HG03139 (cell line): ENCODE results near the gene TMEM183A.
"Not testable (repeated sequence)": the region's sequence is repeated elsewhere in the genome, so short reads cannot be mapped to it uniquely, and the experiment has no call there.

ENCODE experiments used
- ATAC-seq: cut with Tn5 transposase; IDR thresholded peaks from one replicate; pipeline ENCODE4 v1.9.1; 2021; ENCODE audit not compliant: unreplicated experiment

TMEM183A gene

GRCh38 chr1:202986120-202986519 is 21.1 kb upstream of the TMEM183A start:
- ATAC-seq = not testable (repeated sequence)

GRCh38 chr1:202987255-202987654 is 19.9 kb upstream of the TMEM183A start:
- no peak for ATAC-seq

GRCh38 chr1:202987922-202988583 is 19.1 kb upstream of the TMEM183A start:
- ATAC-seq = no peak

GRCh38 chr1:202989879-202990278 is 17.3 kb upstream of the TMEM183A start:
- no peak for ATAC-seq

GRCh38 chr1:202991112-202991511 is 16.1 kb upstream of the TMEM183A start:
- ATAC-seq = no peak

GRCh38 chr1:202994756-202995155 is 12.4 kb upstream of the TMEM183A start:
- no peak for ATAC-seq

- ATAC-seq = no peak
Measured at GRCh38 chr1:202998836-202999750, 8.1 kb upstream of the TMEM183A start.

- ATAC-seq = no peak
Measured at GRCh38 chr1:203000217-203000944, 6.8 kb upstream of the TMEM183A start.

GRCh38 chr1:203001986-203002385 is 5.2 kb upstream of the TMEM183A start:
- no peak for ATAC-seq

GRCh38 chr1:203002951-203003350 is 4.2 kb upstream of the TMEM183A start:
- no peak for ATAC-seq

- ATAC-seq = not testable (repeated sequence)
Measured at GRCh38 chr1:203005395-203006142, 1.6 kb upstream of the TMEM183A start.

- no peak for ATAC-seq
Measured at GRCh38 chr1:203009185-203009584, 2.0 kb downstream of the TMEM183A start.

GRCh38 chr1:203011582-203011981 is 4.4 kb downstream of the TMEM183A start:
- ATAC-seq = no peak

- ATAC-seq = no peak
Measured at GRCh38 chr1:203017061-203017460, 9.9 kb downstream of the TMEM183A start.

- no peak for ATAC-seq
Measured at GRCh38 chr1:203017692-203018091, 10.5 kb downstream of the TMEM183A start.

- not testable (repeated sequence) for ATAC-seq
Measured at GRCh38 chr1:203022855-203023254, 15.7 kb downstream of the TMEM183A start.

- ATAC-seq = no peak
Measured at GRCh38 chr1:203025686-203026030, 18.5 kb downstream of the TMEM183A start.

GRCh38 chr1:203026031-203026665 is 19.0 kb downstream of the TMEM183A start, which contains the start of gene PPFIA4:
TSS of gene PPFIA4 (plus strand) at chr1:203026491. CDS start at chr1:203039009, 12,518 bp downstream.
- peak; percentile 65 for ATAC-seq

GRCh38 chr1:203026666-203027663 is 19.8 kb downstream of the TMEM183A start:
- ATAC-seq = peak; percentile 15
